ENCODE data around the gene SPRING1.

SPRING1 gene

DNA sequence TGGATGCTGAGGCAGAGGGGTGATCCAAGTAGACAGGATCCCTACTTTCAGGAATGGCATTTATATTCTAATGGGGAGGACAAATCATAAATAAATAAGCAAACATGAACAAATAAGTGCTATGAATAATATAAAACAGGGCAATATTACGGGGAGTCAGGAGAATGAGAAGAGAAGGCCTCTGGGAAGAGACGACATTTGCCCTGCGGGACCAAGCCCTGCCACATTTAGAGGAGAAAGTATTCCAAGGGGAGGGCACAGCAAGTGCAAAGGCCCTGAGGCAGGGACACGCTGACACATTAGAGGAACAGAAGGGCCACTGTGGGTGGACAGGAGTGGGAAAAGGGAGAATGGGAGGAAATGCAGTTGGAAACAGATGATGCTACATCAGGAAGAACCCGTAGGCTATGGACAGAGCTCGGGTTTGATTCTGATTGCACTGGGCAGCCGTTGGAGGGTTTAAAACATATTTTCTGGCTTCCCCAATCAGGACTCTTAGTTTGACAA lies 1.6 kb upstream of the SPRING1 start:
- DNase-seq (ENCODE audit: low read depth): no peak
- TF ChIP-seq, protein P1, sequence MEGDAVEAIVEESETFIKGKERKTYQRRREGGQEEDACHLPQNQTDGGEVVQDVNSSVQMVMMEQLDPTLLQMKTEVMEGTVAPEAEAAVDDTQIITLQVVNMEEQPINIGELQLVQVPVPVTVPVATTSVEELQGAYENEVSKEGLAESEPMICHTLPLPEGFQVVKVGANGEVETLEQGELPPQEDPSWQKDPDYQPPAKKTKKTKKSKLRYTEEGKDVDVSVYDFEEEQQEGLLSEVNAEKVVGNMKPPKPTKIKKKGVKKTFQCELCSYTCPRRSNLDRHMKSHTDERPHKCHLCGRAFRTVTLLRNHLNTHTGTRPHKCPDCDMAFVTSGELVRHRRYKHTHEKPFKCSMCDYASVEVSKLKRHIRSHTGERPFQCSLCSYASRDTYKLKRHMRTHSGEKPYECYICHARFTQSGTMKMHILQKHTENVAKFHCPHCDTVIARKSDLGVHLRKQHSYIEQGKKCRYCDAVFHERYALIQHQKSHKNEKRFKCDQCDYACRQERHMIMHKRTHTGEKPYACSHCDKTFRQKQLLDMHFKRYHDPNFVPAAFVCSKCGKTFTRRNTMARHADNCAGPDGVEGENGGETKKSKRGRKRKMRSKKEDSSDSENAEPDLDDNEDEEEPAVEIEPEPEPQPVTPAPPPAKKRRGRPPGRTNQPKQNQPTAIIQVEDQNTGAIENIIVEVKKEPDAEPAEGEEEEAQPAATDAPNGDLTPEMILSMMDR (conservative IDR thresholded peaks at IDR 0.05; ENCODE audit: low read depth, low read length): no peak
- no peak overlapping the region for H3K4me3 ChIP-seq (ENCODE audit: low read length)

DNA sequence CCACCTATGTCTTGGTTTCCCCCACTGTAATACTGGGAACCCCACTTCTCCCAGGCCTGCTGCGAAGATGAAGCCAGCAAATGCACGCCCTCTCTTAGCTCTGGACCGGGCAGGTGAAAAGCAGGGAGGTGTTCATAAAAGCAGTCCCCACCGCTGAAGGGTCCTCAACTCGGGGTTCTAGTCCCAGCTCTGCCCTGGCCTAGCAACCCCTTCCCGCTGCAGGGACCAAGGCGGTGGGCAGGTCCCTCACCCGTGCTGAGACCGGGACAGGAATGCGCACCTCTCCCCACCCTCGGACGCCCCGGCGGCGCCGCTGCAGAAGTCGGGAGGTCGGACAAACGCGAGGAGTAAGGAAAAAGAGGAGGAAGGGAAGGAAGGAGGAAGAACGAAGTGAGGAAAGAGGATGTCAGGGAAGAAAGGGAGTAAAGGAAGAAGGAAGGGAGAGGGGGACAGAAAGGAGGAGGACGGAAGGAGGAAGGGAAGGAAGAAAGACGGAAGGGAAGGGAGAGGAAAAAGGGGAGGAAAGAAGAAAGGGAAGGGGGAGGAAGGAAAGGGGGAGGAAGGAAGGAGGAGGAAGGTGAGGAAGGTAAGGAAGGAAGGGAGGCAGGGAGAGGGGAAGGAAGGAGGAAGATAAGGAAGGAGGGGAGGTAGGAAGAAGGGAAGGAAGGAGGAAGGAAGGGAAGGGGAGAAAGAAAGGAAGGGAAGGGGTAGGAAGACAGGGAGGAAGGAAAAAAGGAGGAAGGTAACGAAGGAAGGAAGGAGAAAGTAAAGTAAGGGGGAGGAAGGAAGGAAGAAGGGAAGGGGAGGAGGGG lies 701 bp downstream of the SPRING1 start:
- no peak for DNase-seq (ENCODE audit: low read depth)
- peak overlapping the region; percentile 92 for H3K4me3 ChIP-seq (ENCODE audit: low read length)
- TF ChIP-seq, protein P1 (conservative IDR thresholded peaks at IDR 0.05; ENCODE audit: low read depth, low read length): no peak

DNA sequence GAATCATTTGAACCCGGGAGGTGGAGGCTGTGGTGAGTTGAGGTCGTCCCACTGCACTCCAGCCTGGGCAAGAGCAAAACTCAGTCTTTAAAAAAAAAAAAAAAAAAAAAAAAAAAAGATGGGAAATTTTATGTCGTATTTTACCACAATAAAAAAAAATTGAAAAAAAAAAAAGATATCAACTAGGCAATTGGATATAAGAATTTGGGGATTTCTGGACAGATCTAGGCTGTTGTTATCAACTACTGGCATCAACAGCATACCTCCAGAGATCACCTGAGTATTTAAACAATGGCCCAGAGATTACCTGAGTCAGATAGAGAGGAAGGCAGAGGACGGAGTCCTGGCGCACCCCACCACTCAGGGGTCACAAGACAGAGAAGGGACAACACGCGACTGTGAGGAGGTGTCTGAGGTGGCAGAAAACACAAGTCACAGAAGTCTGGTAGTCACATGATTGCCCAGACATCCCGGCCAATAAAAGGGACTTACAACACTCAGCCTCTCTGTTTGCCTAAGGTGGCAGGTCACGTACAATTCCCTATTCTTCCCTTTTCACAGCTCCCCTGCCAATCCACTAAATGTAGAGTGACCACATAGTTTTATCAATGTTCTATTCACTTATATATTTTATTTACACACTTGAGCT lies 1.8 kb downstream of the SPRING1 start:
- DNase-seq (ENCODE audit: low read depth): no peak
- TF ChIP-seq, protein P1 (conservative IDR thresholded peaks at IDR 0.05; ENCODE audit: low read depth, low read length): no peak
- H3K4me3 ChIP-seq (ENCODE audit: low read length): peak overlapping the region; percentile 92

DNA sequence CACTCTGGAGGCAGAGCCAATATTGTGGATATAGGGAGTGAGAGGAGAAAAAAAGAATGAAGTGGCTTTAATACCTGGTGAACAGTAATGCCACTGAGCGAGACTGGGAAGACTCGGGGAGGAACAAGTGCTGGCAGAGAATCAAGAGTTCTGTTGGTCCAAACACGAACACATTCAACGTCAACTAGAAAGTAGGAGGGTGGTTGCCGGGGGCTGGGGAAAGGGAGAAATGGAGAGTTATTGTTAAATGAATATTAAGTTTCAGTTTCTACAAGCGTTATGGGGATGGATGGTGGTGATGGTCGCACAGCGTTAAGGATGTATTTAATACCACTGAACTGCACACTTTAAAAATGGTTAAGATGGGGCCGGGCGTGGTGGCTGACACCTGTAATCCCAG lies 2.8 kb downstream of the SPRING1 start:
- no peak overlapping the region for H3K4me3 ChIP-seq (ENCODE audit: low read length)
- TF ChIP-seq, protein P1 (conservative IDR thresholded peaks at IDR 0.05; ENCODE audit: low read depth, low read length): no peak
- no peak for DNase-seq (ENCODE audit: low read depth)

DNA sequence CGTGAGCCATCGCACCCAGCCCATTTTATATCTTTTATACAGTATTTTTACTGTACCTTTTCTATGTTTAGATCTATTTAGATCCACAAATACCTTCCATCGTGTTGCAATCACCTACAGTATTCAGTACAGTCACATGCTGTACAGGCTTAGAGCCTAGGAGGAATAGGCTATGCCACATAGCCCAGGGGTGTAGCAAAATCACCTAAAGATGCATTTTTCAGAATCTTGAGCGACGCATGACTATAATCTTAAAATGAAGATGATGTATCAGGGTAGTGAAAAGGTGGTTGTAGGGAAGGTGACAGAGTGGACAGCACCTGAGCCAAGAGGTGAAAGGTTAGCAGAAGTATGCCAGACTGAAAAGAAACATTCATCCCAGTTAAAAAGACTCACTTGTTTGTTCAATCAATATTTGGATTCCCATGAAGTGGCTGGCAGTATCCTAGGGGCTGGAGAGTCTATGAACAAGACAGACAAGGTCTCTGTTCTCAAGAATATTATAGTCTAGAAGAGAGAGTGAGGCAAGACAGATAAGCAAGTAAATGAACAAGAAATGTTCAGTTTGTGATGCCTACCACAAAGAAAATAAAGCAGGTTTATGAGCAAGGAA lies 3.6 kb downstream of the SPRING1 start:
- H3K4me3 ChIP-seq (ENCODE audit: low read length): no peak overlapping the region
- TF ChIP-seq, protein P1 (conservative IDR thresholded peaks at IDR 0.05; ENCODE audit: low read depth, low read length): no peak
- no peak for DNase-seq (ENCODE audit: low read depth)

DNA sequence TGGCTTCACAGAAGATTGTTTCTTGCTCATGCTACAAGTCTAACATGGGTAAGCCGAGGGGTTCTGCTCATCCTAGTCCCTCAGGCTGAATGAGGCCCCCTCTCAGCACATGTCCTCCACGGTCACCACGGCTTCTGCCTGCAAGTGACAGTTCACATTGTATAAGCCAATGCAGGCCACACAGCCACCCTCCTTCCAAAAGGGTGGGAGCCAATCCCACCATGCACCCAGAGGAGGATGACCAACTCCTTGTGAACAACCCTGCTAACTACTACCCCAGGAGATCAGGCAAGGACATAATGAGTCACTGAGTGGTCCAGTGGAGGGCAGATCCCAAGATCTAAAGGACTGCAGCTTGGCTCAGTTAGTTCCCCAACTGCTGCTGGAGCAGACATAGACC lies 6.1 kb downstream of the SPRING1 start:
- no peak overlapping the region for H3K4me3 ChIP-seq (ENCODE audit: low read length)
- TF ChIP-seq, protein P1 (conservative IDR thresholded peaks at IDR 0.05; ENCODE audit: low read depth, low read length): no peak
- DNase-seq (ENCODE audit: low read depth): no peak
